GM12872 (cell line): ENCODE results near the gene DCD.
A peak's percentile ranks its signal among the peaks of the same experiment; 100 is the strongest.

ENCODE experiments used
- TF ChIP-seq, protein P1 (sequence below): IDR thresholded peaks from 3 replicates; pipeline ENCODE4 v1.5.1; 2011; ENCODE audit warnings: low read depth, mild to moderate bottlenecking, low read length, moderate library complexity; ENCODE audit not compliant: insufficient read depth

DCD gene

DNA sequence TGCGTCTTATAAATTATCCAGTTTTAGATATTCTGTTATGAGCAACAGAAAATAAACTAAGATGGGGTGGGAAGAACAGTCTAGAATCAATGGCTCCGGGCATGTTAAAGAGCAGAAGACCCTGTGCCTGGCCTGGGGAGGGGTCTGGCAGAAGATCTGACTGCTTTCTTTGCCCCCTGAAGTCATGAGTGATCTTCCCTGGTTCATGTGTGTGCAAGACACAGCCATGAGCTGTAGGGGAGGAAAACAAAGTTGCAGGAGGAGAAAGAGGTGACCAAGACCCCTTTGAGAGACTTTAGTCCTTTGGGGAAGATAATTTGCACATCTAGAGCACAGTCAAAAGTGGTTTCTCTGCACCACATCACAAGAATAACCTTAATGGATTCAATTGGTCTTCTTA lies 18.2 kb downstream of the DCD start:
- TF ChIP-seq, protein P1, sequence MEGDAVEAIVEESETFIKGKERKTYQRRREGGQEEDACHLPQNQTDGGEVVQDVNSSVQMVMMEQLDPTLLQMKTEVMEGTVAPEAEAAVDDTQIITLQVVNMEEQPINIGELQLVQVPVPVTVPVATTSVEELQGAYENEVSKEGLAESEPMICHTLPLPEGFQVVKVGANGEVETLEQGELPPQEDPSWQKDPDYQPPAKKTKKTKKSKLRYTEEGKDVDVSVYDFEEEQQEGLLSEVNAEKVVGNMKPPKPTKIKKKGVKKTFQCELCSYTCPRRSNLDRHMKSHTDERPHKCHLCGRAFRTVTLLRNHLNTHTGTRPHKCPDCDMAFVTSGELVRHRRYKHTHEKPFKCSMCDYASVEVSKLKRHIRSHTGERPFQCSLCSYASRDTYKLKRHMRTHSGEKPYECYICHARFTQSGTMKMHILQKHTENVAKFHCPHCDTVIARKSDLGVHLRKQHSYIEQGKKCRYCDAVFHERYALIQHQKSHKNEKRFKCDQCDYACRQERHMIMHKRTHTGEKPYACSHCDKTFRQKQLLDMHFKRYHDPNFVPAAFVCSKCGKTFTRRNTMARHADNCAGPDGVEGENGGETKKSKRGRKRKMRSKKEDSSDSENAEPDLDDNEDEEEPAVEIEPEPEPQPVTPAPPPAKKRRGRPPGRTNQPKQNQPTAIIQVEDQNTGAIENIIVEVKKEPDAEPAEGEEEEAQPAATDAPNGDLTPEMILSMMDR, result no peak

GRCh38 chr12:54628186-54628846 lies 19.8 kb downstream of the DCD start:
- TF ChIP-seq, protein P1, result no peak

DNA sequence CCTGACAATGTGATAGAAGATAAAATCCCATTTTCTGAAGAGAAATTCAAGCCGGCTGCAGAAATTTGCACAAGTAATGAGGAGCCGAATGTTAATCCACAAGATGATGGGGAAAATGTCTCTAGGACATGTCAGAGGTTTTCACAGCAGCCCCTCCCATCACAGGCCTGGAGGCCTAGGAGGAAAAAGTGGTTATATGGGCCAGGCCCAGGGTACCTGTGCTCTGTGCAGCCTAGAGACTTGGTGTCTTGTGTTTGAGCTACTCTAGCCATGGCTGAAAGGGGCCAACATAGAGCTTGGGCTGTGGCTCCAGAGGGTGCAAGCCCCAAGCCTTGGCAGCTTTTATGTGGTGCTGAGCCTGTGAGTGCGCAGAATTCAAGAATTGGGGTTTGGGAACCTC lies 20.9 kb downstream of the DCD start:
- TF ChIP-seq, protein P1, result no peak

GRCh38 chr12:54625598-54625997 lies 22.6 kb downstream of the DCD start:
- TF ChIP-seq, protein P1, result no peak

- TF ChIP-seq, protein P1, result no peak
Observed at GRCh38 chr12:54624315-54625279, 23.6 kb downstream of the DCD start.

DNA sequence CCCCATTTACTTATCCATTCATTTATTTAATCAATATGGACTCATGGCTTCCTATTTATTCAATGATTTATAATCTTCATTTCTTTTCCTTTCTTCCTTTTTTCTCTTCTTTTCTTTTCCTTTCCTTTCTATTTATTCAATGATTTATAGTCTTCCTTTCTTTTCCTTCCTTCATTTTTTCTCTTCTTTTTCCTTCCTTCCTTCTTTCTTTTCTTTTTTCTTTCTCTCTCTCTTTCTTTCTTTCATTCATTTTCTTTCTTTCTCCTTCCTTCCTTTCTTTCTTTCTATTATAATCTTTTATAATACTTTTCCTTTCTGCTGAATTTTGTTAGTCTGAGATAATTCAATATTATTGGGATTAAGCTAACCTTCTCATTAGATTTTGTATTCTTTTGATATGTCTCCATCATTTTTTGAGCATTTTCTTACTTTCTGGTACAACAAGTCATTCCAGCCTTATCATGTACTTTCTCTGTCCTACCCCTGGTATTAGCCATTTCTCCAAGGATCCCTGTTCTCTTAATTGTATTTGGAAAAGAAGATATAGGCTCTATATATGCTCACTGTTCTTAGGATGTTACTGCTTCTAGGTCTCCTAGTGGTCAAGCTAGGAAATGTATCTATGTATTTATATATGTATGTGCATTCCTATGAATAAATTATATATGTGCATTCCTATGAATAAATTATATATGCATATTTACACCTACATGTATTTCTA lies 25.5 kb downstream of the DCD start:
- TF ChIP-seq, protein P1, result peak; percentile 27; the same call in 1 of the 3 replicates
